Activated effector memory CD4-positive, alpha-beta T cell treated with Interleukin-2 at 50 U/mL for 16 hours (primary cell): Measurements from ENCODE around the gene VPS51.
"Not testable (repeated sequence)": the region's sequence is repeated elsewhere in the genome, so short reads cannot be mapped to it uniquely, and the experiment has no call there.

ENCODE experiments used
- DNase-seq: peaks from one replicate; pipeline ENCODE4 v3.0.0-alpha.2; 2020

The VPS51 gene

GRCh38 chr11:65136515-65137096, 40.6 kb downstream of the VPS51 start:
- DNase-seq: no peak

DNA sequence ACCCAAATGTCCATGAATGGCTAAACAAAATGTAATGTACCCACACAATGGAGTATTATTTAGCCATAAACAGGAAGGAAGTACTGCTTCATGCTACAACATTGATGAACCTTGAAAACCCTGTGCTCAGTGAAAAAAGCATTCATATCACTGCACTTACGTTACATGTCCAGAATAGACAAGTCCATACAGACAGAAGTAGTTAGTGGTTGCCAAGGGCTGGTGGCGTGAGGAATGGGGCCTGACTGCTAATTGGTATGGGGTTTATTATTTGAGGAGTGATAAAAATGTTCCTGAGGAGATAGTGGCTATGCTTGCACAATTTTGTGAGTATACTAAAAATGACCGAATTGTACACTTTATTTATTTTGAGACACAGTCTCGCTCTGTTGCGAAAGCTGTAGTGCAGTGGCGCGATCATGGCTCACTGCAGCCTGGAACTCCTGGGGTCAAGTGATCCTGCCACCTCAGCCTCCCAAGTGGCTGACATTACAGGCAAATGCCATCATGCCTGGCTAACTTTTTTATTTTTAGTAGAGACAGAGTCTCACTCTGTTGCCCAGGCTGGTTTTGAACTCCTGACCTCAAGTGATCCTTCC, 46.0 kb downstream of the VPS51 start:
- DNase-seq: no peak

DNA sequence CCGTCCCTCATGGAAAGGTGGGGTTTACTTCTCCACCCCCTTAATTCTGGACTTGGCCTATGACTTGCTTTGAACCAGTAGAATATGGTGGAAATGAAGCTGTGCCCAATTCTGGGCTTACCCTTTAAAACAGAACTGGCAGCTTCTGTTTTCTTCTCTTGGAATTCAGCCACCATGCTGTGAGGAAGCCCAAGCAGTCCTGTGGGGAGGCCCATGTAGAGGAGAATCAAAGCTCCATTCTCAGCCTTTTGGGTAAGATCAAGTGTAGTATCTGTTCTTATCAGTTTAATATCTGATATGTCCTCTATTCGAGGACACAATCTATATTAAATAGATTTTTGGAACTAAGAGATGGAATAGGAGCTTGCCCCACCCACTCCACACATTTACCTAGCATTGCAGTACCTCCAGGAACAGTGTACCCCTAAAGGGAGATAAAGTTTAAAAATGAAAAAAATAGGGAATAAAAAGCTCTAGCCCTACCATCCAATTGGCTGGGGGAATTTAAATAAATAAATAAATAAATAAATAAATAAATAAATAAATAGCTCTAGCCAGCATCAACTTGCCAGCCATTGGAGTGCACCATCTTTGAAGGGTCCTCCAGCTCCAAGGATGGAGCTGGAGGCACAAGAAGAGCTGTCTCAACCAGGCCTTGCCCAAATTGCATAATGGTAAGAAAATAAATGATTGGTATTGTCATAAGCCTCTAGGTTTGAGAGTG, 51.5 kb downstream of the VPS51 start:
- no peak for DNase-seq

- no peak for DNase-seq
Observed at GRCh38 chr11:65148657-65149056, 52.6 kb downstream of the VPS51 start.

- not testable (repeated sequence) for DNase-seq
Observed at GRCh38 chr11:65150131-65150508, 54.1 kb downstream of the VPS51 start.

- DNase-seq: no peak
Observed at GRCh38 chr11:65150509-65151299, 54.7 kb downstream of the VPS51 start.

DNA sequence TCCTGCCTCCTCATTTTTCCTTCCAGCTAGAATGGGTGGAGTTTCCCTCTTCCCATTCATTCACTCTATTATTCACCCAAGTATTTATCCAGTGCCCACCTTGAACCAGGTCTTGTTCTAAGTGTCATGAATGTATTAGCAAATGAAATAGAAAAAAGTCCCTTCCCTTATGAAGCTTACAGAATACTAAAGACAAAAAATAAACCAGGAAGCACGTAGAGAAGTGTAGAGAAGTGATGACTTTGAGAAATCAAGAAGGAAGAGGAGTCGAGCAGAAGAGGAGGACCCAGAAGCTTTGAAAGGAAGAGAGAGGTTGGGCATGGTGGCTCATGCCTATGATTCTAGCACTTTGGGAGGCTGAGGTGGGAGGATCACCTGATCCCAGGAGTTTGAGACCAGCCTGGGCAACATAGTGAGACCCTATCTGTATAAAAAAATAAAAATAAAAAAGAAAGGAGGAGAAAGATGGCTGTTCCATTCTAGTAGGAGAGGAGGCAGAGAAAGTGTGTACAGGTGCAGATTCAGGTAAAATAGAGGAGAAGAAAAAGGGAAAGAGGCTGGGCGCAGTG, 55.4 kb downstream of the VPS51 start:
- DNase-seq: no peak

GRCh38 chr11:65152122-65152521, 56.1 kb downstream of the VPS51 start:
- DNase-seq: no peak

DNA sequence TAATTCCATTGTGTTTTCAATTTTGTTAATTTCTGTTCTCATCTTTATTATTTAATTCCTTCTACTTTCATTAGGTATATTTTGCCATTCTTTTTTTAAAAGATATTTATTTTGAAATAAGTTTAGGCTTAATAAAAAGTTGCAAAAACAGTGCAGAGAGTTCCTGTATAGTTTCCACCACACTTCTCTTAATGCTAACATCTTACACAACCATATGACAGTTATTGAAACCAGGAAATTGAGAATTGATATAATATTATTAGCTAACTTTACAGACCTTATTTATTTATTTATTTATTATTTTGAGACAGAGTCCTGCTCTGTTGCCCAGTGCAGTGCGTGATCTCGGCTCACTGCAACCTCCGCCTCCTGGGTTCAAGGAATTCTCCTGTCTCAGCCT, 60.2 kb downstream of the VPS51 start:
- DNase-seq: no peak

DNA sequence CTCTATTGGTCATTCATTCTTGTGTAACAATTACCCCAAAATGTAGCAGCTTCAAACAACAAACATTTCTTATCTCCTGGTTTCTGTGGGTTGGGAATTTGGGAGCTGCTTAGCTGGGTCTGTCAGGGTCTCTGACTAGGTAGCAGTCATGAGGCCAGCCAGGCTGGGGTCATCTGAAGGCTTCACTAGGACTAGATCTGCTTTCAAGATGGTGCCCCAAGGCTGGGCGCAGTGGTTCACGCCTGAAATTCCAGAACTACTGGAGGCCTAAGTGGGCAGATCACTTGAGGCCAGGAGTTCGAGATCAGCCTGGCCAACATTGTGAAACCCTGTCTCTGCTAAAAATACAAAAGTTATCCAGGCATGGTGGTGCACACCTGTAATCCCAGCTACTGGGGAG, 60.9 kb downstream of the VPS51 start:
- no peak for DNase-seq

DNA sequence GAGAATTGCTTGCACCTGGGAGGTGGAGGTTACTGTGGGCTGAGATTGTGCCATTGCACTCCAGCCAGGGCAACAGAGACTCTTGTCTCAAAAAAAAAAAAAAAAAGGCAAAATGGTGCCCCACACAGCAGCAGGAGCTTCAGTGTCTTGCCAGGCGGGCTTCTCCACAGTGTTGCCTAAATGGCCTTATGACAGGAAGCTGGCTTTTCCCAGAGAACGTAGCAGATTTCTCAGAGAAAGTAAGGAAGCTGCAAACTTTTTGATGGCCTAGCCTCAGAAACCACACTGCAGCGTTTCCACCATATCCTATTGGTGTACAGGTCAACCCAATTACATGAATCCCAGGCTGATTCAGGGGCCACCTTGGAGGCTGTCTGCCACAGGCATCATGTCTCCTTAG, 61.3 kb downstream of the VPS51 start:
- DNase-seq: no peak

DNA sequence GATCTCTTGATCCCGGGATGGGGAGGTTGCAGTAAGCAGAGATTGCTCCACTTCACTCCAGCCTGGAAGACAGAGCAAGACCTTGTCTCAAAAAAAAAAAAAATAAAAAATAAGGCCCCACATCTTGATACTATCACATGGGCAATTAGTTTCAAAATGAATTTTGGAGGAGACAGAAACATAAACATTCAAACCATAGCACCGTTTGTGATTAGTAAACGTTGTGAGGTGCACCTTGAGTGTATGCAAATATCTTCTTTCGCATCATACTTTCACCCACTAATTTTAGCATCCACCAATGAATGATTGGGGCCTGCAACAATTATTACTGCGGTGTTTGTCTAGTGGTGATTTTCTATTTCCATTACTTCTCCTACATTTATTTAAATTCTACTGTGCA, 63.0 kb downstream of the VPS51 start:
- no peak for DNase-seq

GRCh38 chr11:65160643-65161042, 64.6 kb downstream of the VPS51 start:
- no peak for DNase-seq
